Measurements from ENCODE around the gene FAM241A.
"Not testable (repeated sequence)": the region's sequence is repeated elsewhere in the genome, so short reads cannot be mapped to it uniquely, and the experiment has no call there.

FAM241A gene

DNA sequence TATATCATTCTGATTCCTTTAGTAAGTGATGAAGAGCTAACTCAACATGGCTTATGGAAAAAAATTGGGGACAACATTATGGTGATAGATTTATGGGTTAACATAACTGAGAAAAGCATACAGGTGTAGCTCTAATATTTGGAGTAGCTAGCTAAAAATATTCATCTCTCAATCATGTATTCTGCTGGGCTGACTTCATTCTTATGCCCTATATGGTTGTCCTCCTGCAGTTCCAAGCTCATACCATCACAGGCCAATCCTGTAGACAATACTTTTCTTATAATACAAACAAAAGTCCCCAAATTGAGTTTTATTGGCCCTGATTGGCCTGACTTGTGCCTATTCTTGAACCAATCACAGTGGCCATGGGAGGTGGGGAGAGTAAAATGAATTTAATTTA, 6.7 kb upstream of the FAM241A start:
- no peak for DNase-seq (ENCODE audit: low spot score)

GRCh38 chr4:112140536-112140935, 4.7 kb upstream of the FAM241A start:
- no peak for DNase-seq (ENCODE audit: low spot score)

GRCh38 chr4:112141366-112142138, 3.7 kb upstream of the FAM241A start:
- DNase-seq (ENCODE audit: low spot score), result no peak

GRCh38 chr4:112142182-112142581, 3.1 kb upstream of the FAM241A start:
- DNase-seq (ENCODE audit: low spot score), result no peak

DNA sequence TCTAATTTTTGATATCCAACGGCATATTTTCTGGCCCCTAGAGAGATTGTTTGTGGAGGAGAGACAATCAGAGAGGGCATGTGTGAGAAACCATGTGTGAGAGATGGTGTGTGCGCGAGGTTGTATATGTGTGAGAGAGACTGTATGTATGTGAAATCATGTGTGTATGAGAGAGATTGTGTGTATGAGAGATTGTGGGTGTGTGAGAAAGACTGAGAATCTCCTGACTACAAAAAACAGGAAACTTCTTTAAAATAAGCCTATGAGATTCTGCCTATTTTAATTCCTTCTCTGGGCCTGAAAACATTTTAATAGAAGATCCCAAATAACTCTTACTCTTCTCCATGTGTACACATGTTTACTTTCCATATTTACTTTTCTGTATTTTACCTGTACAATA, 1.5 kb upstream of the FAM241A start:
- no peak for DNase-seq (ENCODE audit: low spot score)

DNA sequence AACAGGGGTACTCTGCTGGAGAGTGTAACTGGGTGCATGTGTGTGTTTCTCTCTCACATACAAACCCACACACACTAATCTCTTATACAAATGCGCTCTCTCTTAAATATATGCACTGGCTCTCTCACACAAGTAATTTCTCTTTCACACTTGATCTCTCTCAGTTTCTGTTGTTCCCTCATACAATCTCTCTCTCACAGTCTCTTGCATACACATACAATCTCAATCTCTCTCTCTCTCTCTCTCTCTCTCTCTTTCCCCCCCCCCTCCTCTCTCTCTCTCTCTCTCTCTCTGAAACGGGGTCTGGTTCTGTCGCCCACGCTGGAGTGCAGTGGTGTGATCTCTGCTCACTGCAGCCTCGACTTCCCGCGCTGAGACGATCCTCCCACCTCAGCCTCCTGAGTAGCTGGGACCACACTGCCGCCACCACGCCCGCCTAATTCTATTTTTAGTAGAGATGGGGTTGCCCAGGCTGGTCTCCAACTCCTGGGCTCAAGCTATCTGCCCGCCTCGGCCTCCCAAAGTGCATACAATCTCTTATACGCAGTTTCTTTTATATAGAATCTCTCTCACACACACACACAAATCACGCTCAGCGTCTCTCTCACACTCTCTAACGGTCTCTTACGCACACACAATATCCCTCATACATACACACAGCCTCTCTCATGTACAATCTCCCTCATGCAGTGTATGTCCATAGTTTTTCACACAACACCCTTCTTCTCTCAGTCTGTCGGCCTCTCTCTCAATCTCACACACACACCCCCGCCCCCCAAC, 518 bp upstream of the FAM241A start:
- DNase-seq (ENCODE audit: low spot score), result no peak

GRCh38 chr4:112145790-112146501, 692 bp downstream of the FAM241A start:
- DNase-seq (ENCODE audit: low spot score), result peak; percentile 57

GRCh38 chr4:112146502-112146813, 1.2 kb downstream of the FAM241A start:
- DNase-seq (ENCODE audit: low spot score), result no peak

DNA sequence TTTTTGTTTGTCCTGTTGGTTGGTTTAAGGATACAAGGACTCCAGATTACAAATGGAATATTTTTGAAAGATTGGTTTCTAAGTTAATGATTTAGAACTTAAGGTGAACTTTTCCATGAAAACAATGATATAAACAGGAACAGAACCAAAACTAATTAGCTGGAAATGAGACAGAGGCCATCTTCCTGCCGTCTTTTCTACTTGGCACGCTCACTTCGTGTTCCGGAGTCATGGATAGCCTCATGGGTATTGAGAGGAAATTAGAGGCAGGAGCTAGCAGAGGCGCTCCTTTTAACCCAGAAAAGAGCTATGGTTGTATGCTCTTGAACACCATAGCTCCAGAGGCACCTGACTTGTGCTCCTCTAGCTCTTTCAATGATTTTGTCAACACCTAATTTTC, 2.4 kb downstream of the FAM241A start:
- DNase-seq (ENCODE audit: low spot score), result no peak

DNA sequence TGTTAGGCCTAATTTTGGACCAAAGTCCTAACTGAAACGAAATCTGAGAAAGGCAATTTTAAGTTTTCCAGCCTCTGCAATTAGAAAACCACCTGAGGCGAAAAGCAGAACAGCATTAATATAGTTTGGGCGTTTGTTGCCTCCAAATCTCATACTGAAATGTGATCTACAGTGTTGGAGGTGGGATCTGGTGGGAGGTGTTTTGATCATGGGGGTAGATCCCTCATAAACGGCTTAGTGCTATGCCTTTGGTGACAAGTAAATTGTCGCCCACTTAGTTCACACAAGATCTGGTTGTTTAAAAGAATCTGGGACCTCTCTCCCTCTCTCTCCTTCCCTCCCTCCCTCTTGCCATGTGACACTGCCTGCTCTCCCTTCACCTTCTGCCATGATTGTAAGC, 5.7 kb downstream of the FAM241A start:
- no peak for DNase-seq (ENCODE audit: low spot score)

- no peak for DNase-seq (ENCODE audit: low spot score)
These were observed 7.3 kb downstream of the FAM241A start for GRCh38 chr4:112152521-112152920.

DNA sequence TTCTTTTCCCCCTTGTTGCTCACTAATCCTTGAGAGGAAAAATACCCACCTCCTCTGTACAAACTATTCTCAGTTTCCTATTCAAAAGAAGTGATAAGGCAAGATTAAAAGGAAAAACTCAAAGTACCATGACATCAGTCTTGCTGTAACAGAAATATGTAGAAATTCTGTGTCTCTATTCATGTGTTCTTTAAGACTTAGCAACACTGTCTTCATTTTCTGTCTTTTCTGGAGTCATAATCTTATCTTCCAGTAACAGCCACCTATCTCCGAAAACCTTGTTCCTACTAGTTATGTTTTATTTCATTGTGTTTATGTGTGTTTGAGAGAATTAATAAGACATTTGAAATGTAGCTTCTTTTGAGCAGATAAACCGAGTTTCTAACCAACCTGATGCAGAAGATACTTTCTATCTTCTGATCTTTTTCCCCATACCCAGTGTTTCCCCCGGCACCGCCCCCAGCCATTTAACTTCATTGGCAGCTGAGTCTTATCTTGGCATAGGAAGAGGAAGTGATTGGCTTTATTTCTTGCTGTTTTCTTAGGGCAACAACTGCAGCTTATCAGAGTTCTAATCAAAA, 8.0 kb downstream of the FAM241A start:
- DNase-seq (ENCODE audit: low spot score), result no peak

- no peak for DNase-seq (ENCODE audit: low spot score)
These were observed 10.9 kb downstream of the FAM241A start for GRCh38 chr4:112156112-112156511.

- no peak for DNase-seq (ENCODE audit: low spot score)
These were observed 11.3 kb downstream of the FAM241A start for GRCh38 chr4:112156553-112156952.

GRCh38 chr4:112163706-112164105, 18.5 kb downstream of the FAM241A start:
- not testable (repeated sequence) for DNase-seq (ENCODE audit: low spot score)

- DNase-seq (ENCODE audit: low spot score), result no peak
These were observed 22.5 kb downstream of the FAM241A start for GRCh38 chr4:112167794-112168193.

DNA sequence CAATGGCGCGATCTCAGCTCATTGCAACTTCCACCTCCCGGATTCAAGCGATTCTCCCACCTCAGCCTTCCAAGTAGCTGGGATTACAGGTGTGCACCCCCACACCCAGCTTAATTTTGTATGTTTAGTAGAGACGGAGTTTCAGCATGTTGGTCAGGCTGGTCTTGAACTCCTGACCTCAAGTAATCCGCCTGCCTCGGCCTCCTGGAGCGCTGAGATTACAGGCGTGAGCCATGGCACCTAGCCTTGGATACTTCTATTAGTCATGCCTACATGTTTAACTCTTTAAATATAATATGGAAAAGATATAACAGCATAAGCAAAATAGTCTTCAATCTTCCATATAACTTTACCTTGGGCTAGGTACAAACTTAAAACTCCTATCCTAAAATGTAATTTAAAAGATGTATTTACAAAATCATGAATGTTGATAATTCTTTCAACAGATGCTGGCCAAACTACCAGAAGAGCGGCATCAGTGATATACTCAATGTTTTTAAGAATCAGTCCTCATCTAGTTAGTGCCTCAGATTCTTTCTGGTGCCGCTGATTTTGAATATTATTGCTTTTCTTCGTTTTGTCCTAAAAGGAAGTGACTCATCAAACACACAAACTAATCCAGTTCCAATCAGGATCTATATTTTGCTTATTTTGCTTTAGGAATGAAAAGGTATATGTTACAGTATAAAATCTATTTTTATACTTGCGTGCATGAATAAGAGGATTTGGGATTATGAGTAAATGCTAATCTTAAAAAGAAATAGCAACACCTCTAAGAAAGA, 23.7 kb downstream of the FAM241A start:
- DNase-seq (ENCODE audit: low spot score), result no peak

GRCh38 chr4:112170451-112170993, 25.3 kb downstream of the FAM241A start:
- DNase-seq (ENCODE audit: low spot score), result no peak

DNA sequence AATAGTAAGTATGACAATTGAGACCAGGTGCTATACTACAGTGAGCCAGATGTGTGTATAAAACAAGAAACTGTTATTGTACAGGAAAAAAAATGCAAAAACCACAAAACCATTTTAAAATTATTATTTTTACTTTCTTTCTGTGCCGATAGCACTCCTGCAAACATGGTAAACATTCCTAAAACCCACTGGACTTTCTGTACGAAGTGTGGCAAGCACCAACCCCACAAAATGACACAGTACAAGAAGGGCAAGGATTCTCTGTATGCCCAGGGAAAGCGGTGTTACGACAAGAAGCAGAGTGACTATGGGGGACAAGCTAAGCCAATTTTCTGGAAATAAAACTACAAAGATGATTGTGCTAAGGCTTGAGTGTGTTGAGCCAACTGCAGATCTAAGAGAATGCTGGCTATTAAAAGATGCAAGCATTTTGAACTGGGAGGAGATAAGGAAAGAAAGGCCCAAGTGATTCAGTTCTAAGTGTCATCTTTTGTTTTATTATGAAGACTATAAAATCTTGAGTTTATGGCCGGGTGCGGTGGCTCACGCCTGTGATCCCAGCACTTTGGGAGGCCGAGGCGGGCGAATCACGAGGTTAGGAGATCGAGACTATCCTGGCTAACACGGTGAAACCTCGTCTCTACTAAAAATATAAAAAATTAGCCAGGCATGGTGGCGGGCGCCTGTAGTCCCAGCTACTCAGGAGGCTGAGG, 26.0 kb downstream of the FAM241A start:
- DNase-seq (ENCODE audit: low spot score), result not testable (repeated sequence)

GRCh38 chr4:112172180-112172579, 26.9 kb downstream of the FAM241A start:
- no peak for DNase-seq (ENCODE audit: low spot score)

Measured in germinal center (tissue), 1 donor.